GM19468 (cell line): Measurements from ENCODE around the gene PRRG1.
"Not testable (repeated sequence)": the region's sequence is repeated elsewhere in the genome, so short reads cannot be mapped to it uniquely, and the experiment has no call there.

ENCODE experiments used
- ATAC-seq: cut with Tn5 transposase; IDR thresholded peaks from one replicate; pipeline ENCODE4 v1.9.1; 2021; ENCODE audit warnings: mild to moderate bottlenecking, moderate library complexity, moderate number of reproducible peaks; ENCODE audit not compliant: unreplicated experiment; ENCODE audit errors: extremely low read depth

PRRG1 gene

GRCh38 chrX:37371578-37371991 is 22.4 kb downstream of the PRRG1 start:
- no peak for ATAC-seq

- no peak for ATAC-seq
Observed at GRCh38 chrX:37378404-37378803, 29.2 kb downstream of the PRRG1 start.

GRCh38 chrX:37378830-37379229 is 29.7 kb downstream of the PRRG1 start:
- ATAC-seq = no peak

- no peak for ATAC-seq
Observed at GRCh38 chrX:37380256-37380655, 31.1 kb downstream of the PRRG1 start.

GRCh38 chrX:37380924-37381323 is 31.8 kb downstream of the PRRG1 start:
- ATAC-seq = no peak

DNA sequence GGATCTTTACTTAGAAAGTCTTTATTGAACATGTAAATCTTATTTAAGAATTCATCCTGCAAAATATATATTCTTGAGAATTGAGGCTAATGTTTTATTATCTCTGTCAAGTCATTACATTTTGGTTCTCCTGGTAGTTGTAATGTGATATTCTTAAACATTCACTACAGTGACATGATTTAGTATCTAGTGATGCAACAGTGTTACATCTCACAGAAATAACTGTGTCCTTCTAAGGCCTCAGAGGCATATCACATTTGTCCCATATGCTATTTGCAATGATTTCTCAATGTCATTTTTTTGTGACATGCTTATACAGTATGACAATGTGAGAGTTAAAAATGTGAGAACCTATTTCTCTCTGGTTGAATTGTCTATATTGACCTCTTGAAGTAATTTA is 34.1 kb downstream of the PRRG1 start:
- ATAC-seq = no peak

GRCh38 chrX:37388413-37388812 is 39.2 kb downstream of the PRRG1 start:
- ATAC-seq = no peak

DNA sequence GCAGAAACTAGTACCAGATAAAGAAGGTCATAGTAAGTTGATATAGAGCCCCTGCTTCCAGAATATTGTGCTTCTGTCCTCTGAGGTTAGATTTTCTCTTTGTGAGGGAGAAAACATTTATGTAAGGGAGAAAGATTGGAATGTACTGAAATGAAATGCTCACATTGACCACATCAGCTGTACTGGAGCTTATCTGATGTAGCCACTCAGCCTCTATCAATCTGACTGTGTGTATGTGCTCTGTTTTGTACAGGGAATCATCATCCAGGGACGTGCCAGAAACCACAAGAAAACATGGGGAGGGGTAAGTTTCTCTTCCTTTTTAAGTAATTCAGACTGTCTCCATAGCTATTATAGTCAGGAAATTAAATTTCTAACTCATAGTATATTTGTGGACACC is 56.8 kb downstream of the PRRG1 start:
- ATAC-seq = no peak

DNA sequence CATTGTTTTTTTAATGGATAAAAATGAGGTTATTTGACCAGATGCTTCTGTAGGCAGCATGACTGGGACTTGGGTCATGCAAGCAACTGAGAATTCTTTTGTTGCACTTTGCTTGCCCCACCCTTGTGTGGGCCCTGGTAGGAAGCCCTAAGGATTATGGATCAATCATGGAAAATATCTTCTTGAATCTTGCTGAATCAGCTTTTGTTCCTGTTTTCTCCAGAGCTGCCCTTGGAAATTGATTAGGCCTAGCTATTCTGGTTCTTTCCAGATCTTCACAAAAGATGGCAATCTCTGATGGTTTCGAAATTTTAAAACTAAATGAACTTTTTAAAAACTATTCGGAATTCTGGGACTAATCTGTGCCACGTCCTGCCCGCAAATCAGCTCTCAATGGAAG is 58.6 kb downstream of the PRRG1 start:
- no peak for ATAC-seq

DNA sequence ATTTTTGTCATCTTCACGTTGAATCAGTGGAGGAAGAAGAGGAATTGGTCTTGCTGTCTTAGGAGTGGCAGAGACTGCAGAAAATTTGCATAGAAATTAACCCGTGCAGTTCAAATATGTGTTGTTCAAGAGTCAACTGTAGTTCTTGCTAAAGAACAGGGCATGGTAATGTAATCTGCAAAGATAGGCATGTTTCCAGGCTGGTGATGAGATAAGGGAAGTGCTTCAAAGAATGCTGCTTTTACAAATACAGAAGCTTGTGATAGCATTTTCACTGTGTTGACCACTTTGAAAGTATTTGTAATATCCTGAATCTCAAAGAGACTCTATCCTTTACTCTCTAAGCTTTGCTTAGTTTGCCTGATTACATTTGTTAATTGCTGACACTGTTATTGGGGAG is 60.1 kb downstream of the PRRG1 start:
- no peak for ATAC-seq

GRCh38 chrX:37420185-37420584 is 71.0 kb downstream of the PRRG1 start:
- ATAC-seq = no peak

DNA sequence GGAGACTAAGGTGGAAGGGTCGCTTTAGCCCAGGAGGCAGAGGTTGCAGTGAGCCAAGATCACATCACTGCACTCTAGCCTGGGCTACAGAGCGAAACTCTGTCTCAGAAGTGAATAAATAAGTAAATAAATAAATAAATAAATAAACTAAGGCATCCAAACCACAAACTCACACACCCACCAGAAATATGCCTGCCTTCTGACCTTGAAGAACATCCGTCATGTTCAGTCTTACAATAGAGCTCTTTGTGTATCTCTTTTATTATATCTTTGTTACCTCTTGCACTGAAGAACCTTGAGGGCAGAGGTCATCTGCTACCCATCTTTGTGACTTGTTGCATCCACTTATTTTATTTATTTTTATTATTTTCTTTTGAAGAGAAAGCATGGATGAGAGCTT is 71.6 kb downstream of the PRRG1 start:
- ATAC-seq = no peak

DNA sequence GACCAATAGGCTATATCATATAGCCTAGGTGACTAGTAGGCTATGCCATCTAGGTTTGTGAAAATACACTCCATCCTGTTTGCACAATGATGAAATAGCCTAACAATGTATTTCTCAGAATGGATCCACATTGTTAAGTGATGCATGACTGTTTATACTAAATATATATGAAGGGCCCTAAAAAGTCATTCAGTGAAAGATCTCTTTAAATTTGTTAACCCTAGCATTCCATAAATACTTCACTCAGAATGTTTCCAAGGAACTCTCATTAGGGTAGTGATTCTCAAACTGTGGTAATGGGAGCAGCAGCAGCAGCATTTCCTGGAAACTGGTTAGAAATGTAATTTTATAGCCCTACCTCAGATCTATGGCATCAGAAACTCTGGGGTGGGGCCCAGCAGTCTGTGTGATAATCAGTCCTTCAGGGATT is 74.9 kb downstream of the PRRG1 start:
- ATAC-seq = no peak

DNA sequence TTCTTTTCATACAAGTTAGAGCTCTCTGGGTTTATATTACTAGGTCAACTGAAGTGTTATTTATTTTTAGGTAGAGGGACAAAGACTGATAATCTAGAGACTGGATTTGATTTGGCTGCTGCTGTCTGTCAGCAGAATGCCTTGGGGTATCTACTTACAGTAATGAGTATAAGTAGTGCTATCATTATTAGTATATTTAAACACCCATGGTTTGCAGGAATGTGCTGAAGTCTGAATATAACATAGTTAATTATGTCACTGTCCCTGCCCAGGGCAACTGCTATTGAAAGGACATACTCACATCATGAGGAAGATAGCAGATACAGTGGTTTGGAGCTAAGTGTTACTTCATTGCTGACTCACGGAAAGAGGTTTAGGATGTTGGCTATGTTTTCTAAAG is 76.2 kb downstream of the PRRG1 start:
- no peak for ATAC-seq

DNA sequence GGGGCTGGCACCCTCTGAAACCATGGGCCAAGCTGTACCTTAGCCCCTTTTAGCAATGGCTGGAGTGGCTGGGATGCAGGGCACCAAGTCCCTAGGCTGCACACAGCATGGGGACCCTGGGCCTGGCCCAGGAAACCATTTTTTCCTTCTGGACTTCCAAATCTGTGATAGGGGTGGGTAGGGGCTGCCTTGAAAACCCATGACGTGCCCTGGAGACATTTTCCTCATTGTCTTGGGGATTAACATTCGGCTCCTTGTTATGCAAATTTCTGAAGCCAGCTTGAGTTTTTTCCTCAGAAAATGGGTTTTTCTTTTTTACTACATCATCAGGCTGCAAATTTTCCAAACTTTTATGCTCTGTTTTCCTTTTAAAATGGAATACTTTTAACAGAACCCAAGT is 79.8 kb downstream of the PRRG1 start:
- not testable (repeated sequence) for ATAC-seq

DNA sequence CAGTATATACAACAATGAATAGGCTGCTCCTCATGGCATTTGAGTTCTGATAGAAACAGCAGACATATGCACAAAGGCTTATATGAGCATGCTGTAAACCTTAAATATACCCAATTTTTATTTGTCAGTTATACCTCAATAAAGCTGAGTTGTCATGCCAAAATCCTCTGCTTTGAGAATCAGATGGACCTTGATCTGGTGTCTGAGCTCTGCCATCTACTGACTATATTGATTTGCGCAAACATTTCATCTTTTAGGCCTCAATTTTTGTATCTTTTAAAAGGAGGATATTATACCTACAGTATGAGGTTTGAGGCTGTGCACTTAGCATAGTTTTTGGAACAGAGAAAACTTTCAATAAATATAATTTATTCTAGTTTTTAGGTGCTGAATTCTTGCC is 85.2 kb downstream of the PRRG1 start:
- no peak for ATAC-seq

DNA sequence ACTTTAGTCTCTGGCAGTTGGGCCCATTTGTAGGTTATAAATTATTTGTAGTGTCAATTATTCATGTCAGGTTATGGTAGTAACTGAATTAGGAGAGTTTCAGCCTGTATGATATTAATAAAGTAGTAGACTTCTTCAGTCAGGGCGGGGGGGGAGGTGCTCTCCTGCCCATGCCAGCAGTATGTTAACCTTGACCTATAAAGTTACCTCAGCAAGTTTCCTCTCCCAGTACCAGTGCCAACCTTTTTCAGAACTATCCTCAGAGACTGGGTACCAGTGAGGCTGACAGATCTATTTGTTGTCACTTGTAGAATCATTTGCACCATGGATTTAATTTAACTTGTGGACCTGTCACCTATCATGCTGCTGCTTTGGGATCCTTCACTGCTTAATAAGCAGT is 88.0 kb downstream of the PRRG1 start:
- no peak for ATAC-seq

DNA sequence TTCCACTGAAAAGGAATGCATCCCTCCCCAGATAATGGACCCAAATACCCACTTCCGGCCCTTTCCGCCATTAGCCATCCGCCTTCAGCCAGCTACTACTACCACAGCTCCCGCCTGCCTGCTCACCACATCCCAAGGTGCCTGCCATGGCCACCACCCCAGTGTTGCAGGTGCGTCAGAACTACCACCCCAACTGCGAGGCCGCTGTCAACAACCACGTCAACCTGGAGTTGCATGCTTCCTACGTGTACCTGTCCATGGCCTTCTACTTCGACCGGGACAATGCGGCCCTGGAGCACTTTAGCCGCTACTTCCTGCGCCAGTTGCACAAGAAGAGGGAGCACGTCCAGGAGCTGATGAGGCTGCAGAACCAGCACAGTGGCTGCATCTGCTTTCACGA is 92.2 kb downstream of the PRRG1 start:
- no peak for ATAC-seq

GRCh38 chrX:37445182-37445581 is 96.0 kb downstream of the PRRG1 start:
- no peak for ATAC-seq

DNA sequence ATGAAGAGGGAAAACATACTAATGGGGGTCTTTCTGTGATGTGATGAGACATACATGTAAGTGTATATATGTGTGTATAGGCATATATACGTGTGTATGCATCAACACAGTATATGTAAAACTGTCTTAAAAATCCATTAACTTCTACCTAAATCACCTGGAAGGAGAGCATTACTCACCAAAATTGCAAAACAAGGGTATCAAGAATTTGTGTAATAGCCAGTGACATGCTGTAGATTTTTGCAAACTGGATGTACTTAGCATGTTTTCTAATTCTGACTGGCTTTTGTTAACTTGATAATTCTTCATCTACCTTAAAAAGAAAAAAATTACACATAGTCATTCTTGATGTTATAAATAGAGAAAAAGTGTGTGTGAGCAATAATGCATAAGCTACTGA is 104.7 kb downstream of the PRRG1 start:
- no peak for ATAC-seq

DNA sequence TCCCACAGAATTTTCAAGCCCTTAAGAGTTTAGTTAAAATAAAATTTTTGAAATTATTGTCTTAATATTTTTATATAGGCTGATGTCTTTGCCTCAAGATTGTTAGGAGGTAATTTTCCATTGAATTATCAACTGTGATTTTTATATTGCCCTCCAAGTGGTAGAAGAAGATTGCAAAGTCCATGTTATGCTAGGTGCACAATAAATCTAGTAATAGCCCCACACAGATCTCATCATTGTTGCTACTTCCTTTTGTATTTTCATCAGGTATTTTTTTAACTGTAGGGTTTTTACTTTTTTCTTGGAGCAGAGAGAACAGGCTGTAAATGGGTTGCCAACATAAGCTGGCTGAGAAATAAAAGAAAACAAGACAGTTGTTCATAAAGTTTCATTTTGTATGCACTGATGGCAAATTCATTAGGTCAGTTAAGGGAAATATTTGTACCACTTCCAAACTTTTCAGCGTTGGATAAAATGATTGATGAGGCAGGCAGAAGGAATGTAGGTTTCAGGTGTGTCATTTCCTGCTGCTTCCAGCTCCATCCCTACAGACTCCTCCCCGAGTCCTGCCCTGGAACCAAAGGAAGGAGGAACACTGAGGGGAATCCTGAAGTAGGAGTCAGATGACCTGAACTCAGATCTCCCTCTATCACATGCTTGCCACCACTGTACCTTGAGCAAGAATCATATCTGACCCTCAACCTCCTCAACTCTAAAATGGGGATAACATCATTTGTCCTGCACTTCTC is 105.5 kb downstream of the PRRG1 start:
- ATAC-seq = no peak

DNA sequence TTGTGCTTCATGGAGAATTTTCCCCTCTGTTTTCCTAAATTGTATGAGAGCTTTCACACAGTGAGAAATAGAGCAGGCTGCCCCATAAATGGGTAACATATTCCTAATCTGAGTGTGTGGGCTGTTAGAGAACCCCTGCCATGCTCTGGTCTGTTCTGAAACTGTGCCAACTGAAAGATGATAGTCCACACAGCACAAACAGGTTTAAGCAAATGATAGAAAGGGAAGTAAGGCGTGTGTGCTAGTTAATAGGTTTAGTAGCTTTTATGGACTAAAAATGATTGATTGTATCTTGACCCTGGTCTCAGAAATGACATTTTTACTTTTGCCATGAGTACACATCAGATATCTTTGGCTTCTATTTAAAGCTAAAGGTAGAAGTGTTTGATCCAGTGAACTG is 106.2 kb downstream of the PRRG1 start:
- ATAC-seq = no peak
